GM19099 (cell line): Measurements from ENCODE around the gene HCN1.

Source experiments
- POLR2A ChIP-seq: IDR thresholded peaks from 3 replicates; pipeline ENCODE4 v1.6.1; 2011; ENCODE audit warnings: low read depth; ENCODE audit not compliant: insufficient read length; ENCODE audit errors: extremely low read depth

The HCN1 gene

DNA sequence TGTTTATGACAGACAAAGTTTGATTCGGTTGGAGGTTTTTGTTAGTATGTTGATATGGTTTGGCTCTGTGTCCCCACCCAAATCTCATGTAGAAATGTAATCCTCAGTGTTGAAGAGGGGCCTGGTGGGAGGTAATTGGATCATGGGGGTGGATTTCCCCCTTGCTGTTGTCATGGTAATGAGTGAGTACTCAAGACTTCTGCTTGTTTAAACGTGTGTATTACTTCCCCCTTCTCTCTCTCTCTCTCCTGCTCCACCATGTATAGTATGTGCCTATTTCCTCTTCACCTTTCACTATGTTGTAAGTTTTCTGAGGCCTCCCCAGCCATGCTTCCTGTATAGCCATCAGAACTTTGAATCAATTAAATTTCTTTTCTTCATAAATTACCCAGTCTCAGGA is 415.1 kb downstream of the HCN1 start:
- no peak for TF ChIP-seq POLR2A

DNA sequence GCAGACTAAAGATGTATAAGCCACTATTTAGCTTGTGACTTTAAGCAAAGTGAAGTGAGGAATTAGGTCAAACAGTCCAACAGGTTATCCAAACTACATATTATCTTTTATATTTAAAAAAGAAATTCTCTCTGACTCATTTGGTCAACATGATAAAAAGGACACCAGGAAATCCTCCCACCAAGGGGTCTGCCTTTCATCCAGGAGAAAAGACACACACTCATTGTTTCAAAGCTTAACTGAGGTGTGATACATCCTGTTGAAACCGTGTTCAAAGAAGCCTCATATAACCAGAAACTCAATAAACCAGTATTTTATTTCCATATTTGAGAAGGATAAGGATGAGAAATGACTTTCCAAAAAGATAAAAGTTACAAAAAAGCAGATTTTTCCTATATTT is 417.1 kb downstream of the HCN1 start:
- TF ChIP-seq POLR2A, result no peak

DNA sequence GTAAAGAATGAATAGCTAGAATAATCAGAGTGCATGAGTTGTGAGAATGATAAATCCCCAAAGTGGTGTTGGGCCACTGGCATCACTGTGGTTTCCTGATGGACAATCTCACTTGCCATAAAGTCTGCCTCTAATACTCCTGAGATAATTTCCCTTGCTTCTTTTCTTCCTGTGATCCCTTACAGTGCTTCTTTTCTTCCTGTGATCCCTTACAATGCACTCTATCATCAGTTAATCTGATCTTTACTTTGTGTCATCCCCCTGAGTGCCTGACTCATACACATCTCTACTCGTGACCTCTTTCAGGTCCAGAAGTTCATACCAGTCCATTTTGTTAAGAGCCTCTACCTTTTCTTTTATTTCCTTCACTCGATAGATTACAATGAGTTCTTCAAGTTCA is 418.3 kb downstream of the HCN1 start:
- no peak for TF ChIP-seq POLR2A

DNA sequence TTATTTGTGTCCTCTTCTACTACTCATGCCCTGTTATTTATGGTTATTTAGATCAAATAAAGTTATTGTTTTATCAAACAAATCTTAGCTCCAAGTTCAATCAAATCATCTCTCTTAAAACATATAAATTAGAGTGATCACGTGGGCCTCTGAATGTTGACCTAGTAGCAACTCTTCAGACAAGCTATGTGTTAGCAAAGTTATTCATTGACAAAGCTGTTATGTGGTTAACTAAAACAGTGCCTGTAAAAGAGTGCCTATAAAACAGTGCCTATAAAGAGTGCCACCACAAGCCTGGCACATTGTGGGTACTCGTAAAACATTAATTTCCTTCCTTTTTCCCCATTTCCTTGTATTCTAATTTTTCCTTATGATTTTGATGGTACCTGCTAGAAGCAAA is 421.9 kb downstream of the HCN1 start:
- no peak for TF ChIP-seq POLR2A

DNA sequence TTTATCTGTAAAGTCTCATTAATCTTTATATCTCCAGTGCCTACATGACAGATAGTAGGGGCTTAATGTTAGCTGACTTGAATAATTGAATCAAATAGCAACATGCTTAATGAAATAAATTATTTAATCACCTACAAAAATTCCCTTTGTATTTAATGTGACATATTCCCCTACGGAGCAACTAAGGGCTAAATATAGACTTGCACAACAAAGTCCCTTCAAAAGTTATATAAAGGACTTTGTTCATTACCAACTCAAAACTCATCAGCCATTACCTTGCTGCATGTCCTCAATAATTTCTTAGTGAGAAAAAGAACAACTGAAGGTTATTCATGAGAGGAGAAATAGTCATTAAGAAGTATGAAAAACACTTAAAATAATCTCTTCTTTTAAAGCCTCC is 424.6 kb downstream of the HCN1 start:
- TF ChIP-seq POLR2A, result no peak

DNA sequence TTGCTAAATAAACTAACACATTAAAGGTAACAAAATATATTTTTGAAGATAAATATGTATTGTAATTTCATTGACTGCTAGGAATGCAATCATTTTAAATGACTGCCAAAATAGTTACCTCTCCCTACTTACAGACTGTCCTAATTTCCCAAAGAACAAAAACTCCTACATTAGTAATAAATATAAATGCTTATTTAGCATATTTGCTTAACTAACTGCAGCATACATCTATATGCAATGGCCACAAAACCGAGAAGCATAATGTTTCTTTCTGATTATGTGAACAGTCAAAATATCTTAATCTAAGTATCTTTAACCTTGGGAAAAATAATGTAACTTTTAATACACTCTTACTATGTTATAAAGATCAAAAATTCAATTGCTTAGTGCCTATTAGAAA is 431.7 kb downstream of the HCN1 start:
- no peak for TF ChIP-seq POLR2A

DNA sequence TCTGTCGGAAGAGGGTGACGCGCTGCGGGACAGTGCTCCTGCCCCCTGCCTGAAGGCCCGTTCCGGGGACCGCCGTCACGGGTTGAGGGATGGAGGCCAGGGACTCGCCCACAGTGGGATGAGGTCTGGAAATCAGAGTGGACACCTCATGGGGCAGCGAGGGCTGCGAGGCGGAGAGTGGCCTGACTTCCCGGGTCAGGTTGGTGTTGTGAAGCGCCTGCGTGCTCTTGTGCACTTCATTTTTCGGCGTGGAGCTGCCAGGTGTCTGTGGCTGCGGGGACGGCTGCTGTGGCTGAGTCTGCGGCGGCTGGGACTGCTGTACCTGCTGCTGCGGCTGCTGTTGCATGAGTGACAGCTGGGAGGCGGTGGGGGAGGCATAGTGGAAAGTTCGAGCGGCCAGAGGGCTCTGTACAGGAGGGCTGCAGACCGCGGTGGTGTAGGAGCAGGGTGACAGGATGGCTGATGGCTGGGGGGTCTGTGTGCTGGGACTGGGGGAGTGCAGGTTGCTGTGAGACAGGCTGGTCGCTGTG is 434.1 kb downstream of the HCN1 start:
- no peak for TF ChIP-seq POLR2A

DNA sequence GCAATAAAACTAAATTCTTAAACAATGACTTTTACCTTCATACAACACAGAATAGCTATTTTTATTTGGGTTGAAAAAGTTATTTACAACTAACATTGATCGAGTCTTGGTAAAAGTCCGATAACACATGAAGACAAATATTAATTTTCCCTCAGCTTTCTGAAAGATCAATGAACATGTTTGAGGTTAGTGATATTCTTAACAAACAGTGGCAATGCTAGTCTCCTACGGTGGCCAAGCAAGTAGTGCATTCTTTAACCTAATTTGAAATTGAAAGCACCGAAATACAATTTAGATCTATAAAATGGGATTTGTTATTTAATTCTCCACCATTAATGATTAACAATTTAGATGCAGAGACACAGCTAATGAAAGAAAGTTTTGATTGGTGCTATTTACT is 435.1 kb downstream of the HCN1 start:
- TF ChIP-seq POLR2A, result no peak

DNA sequence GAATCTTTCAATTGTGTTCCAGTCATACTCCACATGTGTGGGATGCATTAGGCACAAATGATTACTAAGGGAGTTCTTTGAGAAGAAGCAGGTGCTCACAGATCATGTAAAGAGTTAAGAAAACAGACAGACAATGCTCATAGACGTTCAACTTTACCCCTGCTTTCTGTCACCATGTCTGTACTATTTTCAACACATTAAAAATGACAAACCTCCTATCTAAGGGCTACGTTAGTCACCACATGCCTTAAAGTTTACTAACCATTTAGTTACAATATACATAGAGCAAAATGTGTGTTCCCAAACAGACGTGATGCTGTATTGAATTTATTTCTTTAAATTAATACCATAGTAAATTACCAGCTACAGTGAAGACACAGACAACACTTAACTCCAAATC is 435.9 kb downstream of the HCN1 start:
- TF ChIP-seq POLR2A, result no peak

DNA sequence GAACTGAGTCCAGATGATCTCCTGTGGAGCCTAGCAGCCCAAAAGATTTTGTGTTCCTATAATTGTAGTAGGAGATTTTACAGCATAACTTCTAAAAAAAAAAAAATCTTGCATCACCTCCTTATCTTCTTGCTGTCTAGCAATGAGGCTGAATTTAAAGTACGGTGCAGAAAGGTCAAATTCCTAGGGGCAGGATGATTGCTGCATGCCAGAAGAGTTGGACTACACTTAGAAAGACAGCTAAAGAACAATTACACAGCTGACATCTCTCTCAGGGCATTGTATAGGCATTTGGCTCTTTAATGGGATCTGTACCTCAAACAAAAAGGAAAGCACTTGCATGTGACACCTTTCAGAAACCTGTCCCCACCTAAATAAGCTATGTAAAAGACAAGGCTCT is 443.2 kb downstream of the HCN1 start:
- TF ChIP-seq POLR2A, result no peak

DNA sequence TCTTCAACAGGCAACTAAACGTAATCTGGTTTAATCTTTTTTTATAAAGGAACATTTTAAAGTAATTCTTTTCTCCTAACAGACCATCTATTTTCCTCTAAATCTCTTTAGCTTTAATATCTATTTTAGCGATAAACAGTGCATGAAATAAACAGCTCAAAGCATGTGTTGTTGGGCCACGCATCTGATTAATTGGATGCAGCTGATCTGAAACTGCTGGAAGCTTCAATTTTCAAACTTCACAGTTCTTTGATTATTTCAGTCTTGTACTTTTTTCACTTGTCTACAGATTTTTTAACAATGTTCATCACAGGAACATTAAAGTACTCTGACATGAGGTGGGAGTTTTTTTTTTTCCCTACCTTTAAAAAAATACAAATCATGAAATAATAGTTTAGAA is 443.6 kb downstream of the HCN1 start:
- TF ChIP-seq POLR2A, result no peak

DNA sequence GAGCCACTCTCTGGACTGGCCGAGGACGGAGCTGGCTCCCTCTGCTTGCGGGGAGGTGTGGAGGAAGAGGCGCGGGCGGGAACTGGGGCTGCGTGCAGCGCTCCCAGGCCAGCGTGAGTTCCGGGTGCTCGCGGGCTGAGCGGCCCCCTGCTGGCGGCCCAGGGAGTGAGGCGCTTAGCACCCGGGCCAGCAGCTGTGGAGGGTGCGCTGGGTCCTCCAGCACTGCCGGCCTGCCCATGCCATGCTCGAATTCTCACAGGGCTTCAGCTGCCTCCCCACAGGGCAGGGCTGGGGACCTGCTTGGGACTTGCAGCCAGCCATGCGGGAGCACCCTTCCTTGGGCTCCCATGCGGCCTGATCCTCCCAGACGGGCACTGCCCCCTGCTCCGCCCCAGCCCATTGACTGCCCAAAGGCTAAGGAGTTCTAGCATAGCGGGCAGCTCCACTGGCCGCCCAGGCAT is 470.6 kb downstream of the HCN1 start:
- no peak for TF ChIP-seq POLR2A

DNA sequence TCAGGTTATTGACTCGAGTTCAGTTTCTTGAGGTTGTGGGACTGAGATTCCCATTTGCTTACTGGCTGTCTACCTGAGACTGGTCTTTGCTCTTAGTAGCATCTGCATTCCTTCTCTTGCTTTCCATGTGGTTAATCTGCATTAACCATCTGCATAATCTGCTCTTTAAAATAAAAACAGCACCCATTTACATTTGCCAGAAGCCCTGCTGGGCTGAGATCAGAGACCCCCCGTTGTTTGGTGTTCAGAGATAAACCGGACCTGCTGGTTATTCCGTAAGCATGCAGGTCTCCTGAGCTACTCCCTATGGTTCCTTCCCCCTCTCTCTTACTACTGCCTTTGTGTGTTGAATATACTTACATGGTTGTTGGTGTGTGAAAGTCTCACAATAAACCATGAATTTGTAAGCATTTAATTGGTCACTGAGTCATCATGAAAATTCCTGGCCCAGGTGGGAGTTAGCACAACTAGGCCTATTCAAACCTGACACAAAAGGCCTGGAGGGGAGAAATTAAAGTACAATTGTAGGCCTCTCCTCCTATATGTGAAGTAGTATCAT is 490.7 kb downstream of the HCN1 start:
- TF ChIP-seq POLR2A, result no peak
